ENCODE results near the gene GRIFIN.

GRIFIN gene

DNA sequence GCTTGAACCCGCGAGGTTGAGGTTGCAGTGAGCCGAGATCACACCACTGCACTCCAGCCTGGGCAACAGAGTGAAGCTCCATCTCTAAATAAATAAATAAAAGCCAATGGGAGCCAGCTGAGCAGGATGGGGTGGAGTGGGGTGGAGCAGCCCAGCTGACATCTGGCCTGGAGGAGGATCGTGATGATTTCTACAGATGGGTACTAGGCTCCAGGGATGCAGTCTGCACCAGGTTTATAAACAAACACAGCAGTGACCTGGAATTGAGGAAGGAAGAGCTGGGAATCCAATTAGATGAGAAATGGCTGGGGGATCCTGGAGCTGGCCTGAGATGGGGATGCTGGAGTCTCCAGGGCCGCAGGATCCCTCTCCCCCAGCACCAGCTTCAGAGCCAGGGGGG, 7.3 kb upstream of the GRIFIN start:
- Histone ChIP-seq H3K4me3 (ENCODE audit: low read depth, low read length) (no peak overlapping the region), H3K23ac (ENCODE audit: low read length) (no peak overlapping the region), H3K4ac (ENCODE audit: low read depth, low read length) (no peak overlapping the region), H2AK5ac (ENCODE audit: low read length) (no peak overlapping the region), H3K79me1 (ENCODE audit: low read length) (no peaks in the 10 kb centered on the region), H3K9me3 (ENCODE audit: insufficient read depth, low read depth, low read length) (no peaks in the 10 kb centered on the region), H3K14ac (ENCODE audit: low read length) (no peak overlapping the region), H3K9ac (ENCODE audit: low read length) (no peak overlapping the region), H3K79me2 (ENCODE audit: control insufficient read depth, insufficient read depth, low read length, poor library complexity) (no peaks in the 10 kb centered on the region), H4K8ac (ENCODE audit: low read depth, low read length) (no peak overlapping the region), H3K27ac (ENCODE audit: low read depth, low read length) (no peak overlapping the region), H3K4me1 (ENCODE audit: control insufficient read depth in 1 of 2, insufficient read depth in 2 of 2, low read length in 2 of 2) (no peaks in the 10 kb centered on the region), H3K4me2 (ENCODE audit: low read length) (no peak overlapping the region), H2AFZ (ENCODE audit: insufficient read depth, low read length, poor library complexity) (no peak overlapping the region), H3K27me3 (ENCODE audit: insufficient read depth, low read length) (no peaks in the 10 kb centered on the region), H2BK120ac (ENCODE audit: insufficient read depth, low read length, poor library complexity) (no peak overlapping the region), H2BK12ac (ENCODE audit: low read length) (no peak overlapping the region), H3K18ac (ENCODE audit: low read length) (no peak overlapping the region), H4K12ac (ENCODE audit: low read depth, low read length) (no peak overlapping the region), H2BK5ac (ENCODE audit: low read depth, low read length, poor library complexity) (no peak overlapping the region), H4K91ac (ENCODE audit: low read depth, low read length) (no peak overlapping the region), H3K36me3 (ENCODE audit: control insufficient read depth in 1 of 2, insufficient read depth in 2 of 2, low read length in 2 of 2) (no peaks in the 10 kb centered on the region)
- WGBS (ENCODE audit: extremely low coverage, insufficient coverage, insufficient read length): no CpG with 5 or more reads among the region's 5 CpGs
- no peak for DNase-seq

GRCh38 chr7:2482725-2483451, 6.7 kb upstream of the GRIFIN start:
- H3K14ac ChIP-seq (ENCODE audit: low read length): no peak overlapping the region
- no peak overlapping the region for H4K12ac ChIP-seq (ENCODE audit: low read depth, low read length)
- H2AFZ ChIP-seq (ENCODE audit: insufficient read depth, low read length, poor library complexity): no peak overlapping the region
- H2BK5ac ChIP-seq (ENCODE audit: low read depth, low read length, poor library complexity): no peak overlapping the region
- H3K9ac ChIP-seq (ENCODE audit: low read length): no peak overlapping the region
- no peaks in the 10 kb centered on the region for H3K4me1 ChIP-seq (ENCODE audit: control insufficient read depth in 1 of 2, insufficient read depth in 2 of 2, low read length in 2 of 2)
- H3K4me3 ChIP-seq (ENCODE audit: low read depth, low read length): no peak overlapping the region
- no peak overlapping the region for H3K4me2 ChIP-seq (ENCODE audit: low read length)
- H3K4ac ChIP-seq (ENCODE audit: low read depth, low read length): no peak overlapping the region
- no peak overlapping the region for H2BK12ac ChIP-seq (ENCODE audit: low read length)
- no peak overlapping the region for H3K18ac ChIP-seq (ENCODE audit: low read length)
- no peaks in the 10 kb centered on the region for H3K27me3 ChIP-seq (ENCODE audit: insufficient read depth, low read length)
- no peak overlapping the region for H2AK5ac ChIP-seq (ENCODE audit: low read length)
- H3K9me3 ChIP-seq (ENCODE audit: insufficient read depth, low read depth, low read length): peaks cover 2% of the 10 kb centered on the region
- H4K91ac ChIP-seq (ENCODE audit: low read depth, low read length): no peak overlapping the region
- no peak overlapping the region for H4K8ac ChIP-seq (ENCODE audit: low read depth, low read length)
- H3K23ac ChIP-seq (ENCODE audit: low read length): no peak overlapping the region
- no peak for DNase-seq
- H2BK120ac ChIP-seq (ENCODE audit: insufficient read depth, low read length, poor library complexity): no peak overlapping the region
- no peaks in the 10 kb centered on the region for H3K36me3 ChIP-seq (ENCODE audit: control insufficient read depth in 1 of 2, insufficient read depth in 2 of 2, low read length in 2 of 2)
- no peaks in the 10 kb centered on the region for H3K79me2 ChIP-seq (ENCODE audit: control insufficient read depth, insufficient read depth, low read length, poor library complexity)
- no peaks in the 10 kb centered on the region for H3K79me1 ChIP-seq (ENCODE audit: low read length)
- WGBS (ENCODE audit: extremely low coverage, insufficient coverage, insufficient read length): no CpG with 5 or more reads among the region's 10 CpGs
- no peak overlapping the region for H3K27ac ChIP-seq (ENCODE audit: low read depth, low read length)

DNA sequence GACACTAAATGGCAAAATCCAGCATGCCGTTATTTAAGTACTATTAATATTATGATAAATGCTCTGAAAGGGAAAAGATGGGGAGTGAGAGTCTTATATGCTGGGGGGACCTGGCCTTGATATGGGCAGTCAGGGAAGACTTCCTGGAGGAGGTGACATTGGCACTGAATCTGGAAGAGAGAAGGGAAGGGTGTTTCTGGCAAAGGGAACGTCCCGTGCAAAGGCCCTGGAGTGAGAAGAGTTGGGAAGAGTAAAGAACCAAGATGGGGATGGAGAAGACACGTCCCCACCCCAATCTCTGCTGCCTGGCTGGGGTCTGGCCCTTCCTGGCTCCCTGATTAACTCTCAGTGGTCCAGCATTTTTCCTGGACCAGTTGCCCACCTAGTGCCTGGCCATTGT, 5.0 kb upstream of the GRIFIN start:
- Histone ChIP-seq H4K91ac (ENCODE audit: low read depth, low read length) (no peak overlapping the region), H3K14ac (ENCODE audit: low read length) (no peak overlapping the region), H3K9me3 (ENCODE audit: insufficient read depth, low read depth, low read length) (peaks cover 4% of the 10 kb centered on the region), H4K12ac (ENCODE audit: low read depth, low read length) (no peak overlapping the region), H3K18ac (ENCODE audit: low read length) (no peak overlapping the region), H2BK5ac (ENCODE audit: low read depth, low read length, poor library complexity) (no peak overlapping the region), H2AFZ (ENCODE audit: insufficient read depth, low read length, poor library complexity) (no peak overlapping the region), H3K4ac (ENCODE audit: low read depth, low read length) (no peak overlapping the region), H3K36me3 (ENCODE audit: control insufficient read depth in 1 of 2, insufficient read depth in 2 of 2, low read length in 2 of 2) (no peaks in the 10 kb centered on the region), H2AK5ac (ENCODE audit: low read length) (no peak overlapping the region), H2BK12ac (ENCODE audit: low read length) (no peak overlapping the region), H3K9ac (ENCODE audit: low read length) (no peak overlapping the region), H3K79me1 (ENCODE audit: low read length) (no peaks in the 10 kb centered on the region), H2BK120ac (ENCODE audit: insufficient read depth, low read length, poor library complexity) (no peak overlapping the region), H3K4me3 (ENCODE audit: low read depth, low read length) (no peak overlapping the region), H3K27me3 (ENCODE audit: insufficient read depth, low read length) (no peaks in the 10 kb centered on the region), H4K8ac (ENCODE audit: low read depth, low read length) (no peak overlapping the region), H3K27ac (ENCODE audit: low read depth, low read length) (no peak overlapping the region), H3K79me2 (ENCODE audit: control insufficient read depth, insufficient read depth, low read length, poor library complexity) (no peaks in the 10 kb centered on the region), H3K4me1 (ENCODE audit: control insufficient read depth in 1 of 2, insufficient read depth in 2 of 2, low read length in 2 of 2) (peaks cover 0 to 2% of the 10 kb centered on the region in 2 experiments), H3K23ac (ENCODE audit: low read length) (no peak overlapping the region), H3K4me2 (ENCODE audit: low read length) (no peak overlapping the region)
- no CpG with 5 or more reads among the region's 4 CpGs for WGBS (ENCODE audit: extremely low coverage, insufficient coverage, insufficient read length)
- DNase-seq: no peak

GRCh38 chr7:2480070-2480408, 3.8 kb upstream of the GRIFIN start:
- no peak overlapping the region for H3K27ac ChIP-seq (ENCODE audit: low read depth, low read length)
- no peak overlapping the region for H3K14ac ChIP-seq (ENCODE audit: low read length)
- no peak overlapping the region for H4K8ac ChIP-seq (ENCODE audit: low read depth, low read length)
- H3K23ac ChIP-seq (ENCODE audit: low read length): no peak overlapping the region
- no CpG with 5 or more reads among the region's 21 CpGs for whole genome bisulfite sequencing (ENCODE audit: extremely low coverage, insufficient coverage, insufficient read length)
- H3K9me3 ChIP-seq (ENCODE audit: insufficient read depth, low read depth, low read length): peaks cover 4% of the 10 kb centered on the region
- H3K36me3 ChIP-seq (ENCODE audit: control insufficient read depth in 1 of 2, insufficient read depth in 2 of 2, low read length in 2 of 2): no peaks in the 10 kb centered on the region
- no peak overlapping the region for H2BK12ac ChIP-seq (ENCODE audit: low read length)
- H3K79me1 ChIP-seq (ENCODE audit: low read length): no peaks in the 10 kb centered on the region
- no peak for DNase-seq
- H2AFZ ChIP-seq (ENCODE audit: insufficient read depth, low read length, poor library complexity): no peak overlapping the region
- no peak overlapping the region for H3K4me3 ChIP-seq (ENCODE audit: low read depth, low read length)
- no peak overlapping the region for H3K9ac ChIP-seq (ENCODE audit: low read length)
- peaks cover 0 to 2% of the 10 kb centered on the region in 2 experiments for H3K4me1 ChIP-seq (ENCODE audit: control insufficient read depth in 1 of 2, insufficient read depth in 2 of 2, low read length in 2 of 2)
- no peak overlapping the region for H3K4ac ChIP-seq (ENCODE audit: low read depth, low read length)
- H2AK5ac ChIP-seq (ENCODE audit: low read length): no peak overlapping the region
- H3K18ac ChIP-seq (ENCODE audit: low read length): no peak overlapping the region
- no peak overlapping the region for H4K12ac ChIP-seq (ENCODE audit: low read depth, low read length)
- H3K4me2 ChIP-seq (ENCODE audit: low read length): no peak overlapping the region
- no peak overlapping the region for H2BK5ac ChIP-seq (ENCODE audit: low read depth, low read length, poor library complexity)
- no peak overlapping the region for H4K91ac ChIP-seq (ENCODE audit: low read depth, low read length)
- no peaks in the 10 kb centered on the region for H3K27me3 ChIP-seq (ENCODE audit: insufficient read depth, low read length)
- no peaks in the 10 kb centered on the region for H3K79me2 ChIP-seq (ENCODE audit: control insufficient read depth, insufficient read depth, low read length, poor library complexity)
- no peak overlapping the region for H2BK120ac ChIP-seq (ENCODE audit: insufficient read depth, low read length, poor library complexity)

All from trophoblast cell (in vitro differentiated cells and primary cell).